ENCODE results near the gene MLIP. TPM values are rescaled to one million over a fixed set of nuclear protein-coding genes. Genes with fewer than 3 reads are reported as not detected.
"Not testable (repeated sequence)": the region's sequence is repeated elsewhere in the genome, so short reads cannot be mapped to it uniquely, and the experiment has no call there.

MLIP gene, protein sequence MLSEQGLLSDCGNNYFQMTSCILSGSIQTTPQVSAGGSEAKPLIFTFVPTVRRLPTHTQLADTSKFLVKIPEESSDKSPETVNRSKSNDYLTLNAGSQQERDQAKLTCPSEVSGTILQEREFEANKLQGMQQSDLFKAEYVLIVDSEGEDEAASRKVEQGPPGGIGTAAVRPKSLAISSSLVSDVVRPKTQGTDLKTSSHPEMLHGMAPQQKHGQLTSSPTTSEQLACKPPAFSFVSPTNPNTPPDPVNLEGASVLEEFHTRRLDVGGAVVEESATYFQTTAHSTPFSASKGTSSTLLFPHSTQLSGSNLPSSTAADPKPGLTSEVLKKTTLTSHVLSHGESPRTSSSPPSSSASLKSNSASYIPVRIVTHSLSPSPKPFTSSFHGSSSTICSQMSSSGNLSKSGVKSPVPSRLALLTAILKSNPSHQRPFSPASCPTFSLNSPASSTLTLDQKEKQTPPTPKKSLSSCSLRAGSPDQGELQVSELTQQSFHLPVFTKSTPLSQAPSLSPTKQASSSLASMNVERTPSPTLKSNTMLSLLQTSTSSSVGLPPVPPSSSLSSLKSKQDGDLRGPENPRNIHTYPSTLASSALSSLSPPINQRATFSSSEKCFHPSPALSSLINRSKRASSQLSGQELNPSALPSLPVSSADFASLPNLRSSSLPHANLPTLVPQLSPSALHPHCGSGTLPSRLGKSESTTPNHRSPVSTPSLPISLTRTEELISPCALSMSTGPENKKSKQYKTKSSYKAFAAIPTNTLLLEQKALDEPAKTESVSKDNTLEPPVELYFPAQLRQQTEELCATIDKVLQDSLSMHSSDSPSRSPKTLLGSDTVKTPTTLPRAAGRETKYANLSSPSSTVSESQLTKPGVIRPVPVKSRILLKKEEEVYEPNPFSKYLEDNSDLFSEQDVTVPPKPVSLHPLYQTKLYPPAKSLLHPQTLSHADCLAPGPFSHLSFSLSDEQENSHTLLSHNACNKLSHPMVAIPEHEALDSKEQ
- not detected for total RNA-seq

DNA sequence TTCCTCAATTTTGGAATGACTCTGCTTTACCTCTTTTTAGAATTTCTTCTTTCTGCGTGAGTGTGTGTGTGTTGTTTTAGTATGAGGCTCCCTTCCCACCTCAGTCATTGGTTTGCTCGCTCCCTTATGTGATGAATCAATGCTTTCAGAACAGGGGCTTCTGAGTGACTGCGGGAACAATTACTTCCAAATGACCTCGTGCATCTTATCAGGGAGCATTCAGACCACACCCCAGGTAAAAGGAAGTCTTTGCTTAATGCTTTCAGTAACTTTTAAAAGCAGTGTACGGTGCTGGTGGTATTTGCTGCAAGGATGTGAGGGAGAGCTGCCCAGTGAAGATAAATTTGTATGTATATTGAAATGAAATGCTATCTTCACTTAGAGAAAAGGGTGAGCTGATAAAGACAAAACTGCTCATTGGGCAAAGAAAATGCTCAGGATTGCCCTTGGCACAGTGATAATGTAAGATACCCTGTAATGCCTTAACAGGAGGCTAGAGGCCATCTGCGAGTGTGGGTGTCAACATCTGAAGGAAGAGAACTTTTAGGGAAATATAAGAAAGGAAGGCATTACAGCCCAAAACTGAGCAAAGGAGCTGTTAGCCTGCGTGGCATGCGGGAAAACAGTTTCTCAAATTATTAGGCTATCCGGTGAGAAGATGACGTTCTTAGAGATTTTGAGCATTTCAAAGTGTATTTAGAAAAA is at the start of gene MLIP:
Gene MLIP, plus strand, starts transcription at position 103 of the 705 bp plus-strand sequence. Its CDS starts 37 bp downstream, at position 140.
- peaks cover 3% of the 10 kb centered on the region for H3K27me3 Mint-ChIP-seq
- DNase-seq: no peak
- no peak within 1 kb of the TSS for H3K4me3 Mint-ChIP-seq
- H3K27ac Mint-ChIP-seq: no peak within 1 kb of the TSS
- H3K9me3 Mint-ChIP-seq: peaks cover under 1% of the 10 kb centered on the region
- H3K36me3 Mint-ChIP-seq: no peaks in the 10 kb centered on the region
- ChIA-PET POLR2A (no interaction called here), CTCF (no interaction called here)
- intact Hi-C loops (cut with micrococcal nuclease): no loop called here
- H3K4me1 Mint-ChIP-seq (ENCODE audit: low read depth): no peaks in the 10 kb centered on the region

- Mint-ChIP-seq H3K4me3 (no peak overlapping the region), H3K4me1 (ENCODE audit: low read depth) (no peaks in the 10 kb centered on the region), H3K27ac (no peak overlapping the region), H3K36me3 (no peaks in the 10 kb centered on the region), H3K9me3 (no peaks in the 10 kb centered on the region), H3K27me3 (no peaks in the 10 kb centered on the region)
- no peak for DNase-seq
- intact Hi-C loops (cut with micrococcal nuclease): no loop called here
- CTCF ChIA-PET: no interaction called here
- POLR2A ChIA-PET: no interaction called here
Observed at GRCh38 chr6:54063228-54063539, 48.1 kb upstream of the MLIP start.

DNA sequence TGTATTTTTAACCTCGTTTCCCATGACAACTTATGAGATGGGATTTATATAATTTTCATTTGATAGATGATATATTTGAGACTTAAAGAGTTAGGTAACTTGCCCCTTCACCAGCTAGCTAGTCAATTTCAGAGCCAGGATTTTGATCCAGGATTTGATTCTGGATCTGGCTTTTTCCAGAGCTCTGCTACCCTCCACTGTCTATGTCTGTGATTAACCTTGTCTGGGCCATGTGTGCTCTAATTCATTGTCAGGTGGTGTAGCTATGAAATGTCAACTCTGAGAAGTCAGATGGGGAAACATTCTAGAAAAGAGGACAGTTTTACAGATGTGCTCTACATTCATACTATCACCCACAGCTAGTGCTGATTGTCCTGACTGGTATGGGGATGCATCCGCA is 42.5 kb upstream of the MLIP start:
- Mint-ChIP-seq H3K9me3 (no peaks in the 10 kb centered on the region), H3K4me3 (no peak overlapping the region), H3K27ac (no peak overlapping the region), H3K27me3 (no peaks in the 10 kb centered on the region), H3K4me1 (ENCODE audit: low read depth) (no peaks in the 10 kb centered on the region), H3K36me3 (no peaks in the 10 kb centered on the region)
- DNase-seq: no peak
- intact Hi-C loops (cut with micrococcal nuclease): no loop called here
- CTCF ChIA-PET: no interaction called here
- POLR2A ChIA-PET: no interaction called here

DNA sequence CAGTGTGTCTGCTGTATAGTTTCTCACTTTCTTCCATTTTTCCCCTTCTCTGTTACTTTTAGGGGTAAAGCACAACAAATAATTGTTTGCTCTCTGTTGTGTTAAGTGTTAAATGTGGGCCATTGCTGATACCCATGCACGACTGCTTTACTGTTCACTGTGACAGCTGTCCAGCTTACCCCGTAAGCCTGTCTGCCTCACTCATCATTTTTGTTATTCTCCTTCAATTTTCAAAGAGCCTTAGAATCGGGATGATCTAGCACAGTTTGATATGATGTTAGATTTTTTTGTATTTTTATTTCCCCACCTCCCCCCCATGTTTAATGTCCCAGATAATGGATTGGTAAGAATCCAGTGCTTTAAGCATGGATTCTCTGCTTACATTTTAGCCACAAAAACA is 41.2 kb upstream of the MLIP start:
- no peak for DNase-seq
- Mint-ChIP-seq H3K4me3 (no peak overlapping the region), H3K27ac (no peak overlapping the region), H3K36me3 (no peaks in the 10 kb centered on the region), H3K27me3 (no peaks in the 10 kb centered on the region), H3K9me3 (no peaks in the 10 kb centered on the region), H3K4me1 (ENCODE audit: low read depth) (no peaks in the 10 kb centered on the region)
- CTCF ChIA-PET: no interaction called here
- intact Hi-C loops (cut with micrococcal nuclease): no loop called here
- POLR2A ChIA-PET: no interaction called here

DNA sequence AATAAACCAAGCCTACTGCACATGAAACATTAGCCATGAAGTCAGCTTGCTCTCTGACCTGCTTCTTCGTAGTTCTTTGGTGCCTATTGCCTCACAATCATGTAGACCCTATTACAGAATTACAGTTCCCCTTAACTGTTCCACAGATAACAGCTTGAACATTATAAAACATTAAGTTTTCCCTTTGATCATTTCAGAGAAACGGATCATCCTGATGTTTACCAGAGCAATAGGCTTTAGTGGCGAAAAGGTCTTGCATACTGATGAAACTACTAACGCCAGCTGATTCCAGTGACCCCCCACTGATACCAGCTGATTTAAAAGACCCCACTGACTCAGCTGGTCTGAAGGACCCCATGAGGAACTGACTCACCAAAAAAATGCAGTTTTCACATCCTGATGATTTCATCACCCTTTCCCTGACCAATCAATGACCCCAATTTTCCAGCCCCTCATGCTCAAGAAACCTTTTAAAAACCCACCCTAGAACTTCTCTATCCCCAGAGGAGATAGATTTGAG is 39.4 kb upstream of the MLIP start:
- Mint-ChIP-seq H3K9me3 (no peaks in the 10 kb centered on the region), H3K4me1 (ENCODE audit: low read depth) (no peaks in the 10 kb centered on the region), H3K36me3 (no peaks in the 10 kb centered on the region), H3K27me3 (no peaks in the 10 kb centered on the region), H3K4me3 (no peak overlapping the region), H3K27ac (no peak overlapping the region)
- CTCF ChIA-PET: no interaction called here
- intact Hi-C loops (cut with micrococcal nuclease): no loop called here
- POLR2A ChIA-PET: no interaction called here
- DNase-seq: no peak

DNA sequence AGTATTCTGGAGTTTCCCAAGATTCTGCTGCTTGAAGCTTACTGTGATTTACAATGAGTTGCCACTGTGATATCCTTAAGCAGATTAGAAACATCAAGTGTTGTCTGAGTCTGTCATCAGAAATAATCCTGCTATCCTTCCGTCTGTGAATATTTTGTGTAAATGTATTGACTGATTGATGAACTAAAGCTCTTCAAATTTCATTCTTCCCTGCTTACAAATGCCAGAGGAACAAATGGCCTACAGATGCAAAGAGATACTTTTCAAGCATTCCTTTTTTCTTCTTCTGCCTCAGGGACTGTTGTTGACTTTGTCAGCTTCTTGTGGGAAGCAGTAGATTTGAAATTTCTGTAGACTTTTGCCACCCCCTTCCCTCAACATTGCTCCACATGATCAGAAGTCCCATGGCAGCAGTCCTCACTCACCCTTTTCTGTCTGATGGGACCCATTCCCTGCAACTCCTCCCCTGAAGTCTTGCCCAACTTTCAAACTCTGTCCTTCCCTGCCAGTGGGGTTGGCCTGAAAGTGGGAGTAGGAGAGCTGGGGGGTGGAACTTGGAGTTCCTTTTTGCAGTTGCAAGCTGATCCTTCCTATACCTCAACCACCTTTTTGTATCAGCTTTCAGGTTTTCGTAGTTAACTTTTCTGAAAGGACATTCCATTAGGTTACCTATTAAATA is 38.5 kb upstream of the MLIP start:
- Mint-ChIP-seq H3K27ac (no peak overlapping the region), H3K4me1 (ENCODE audit: low read depth) (no peaks in the 10 kb centered on the region), H3K27me3 (no peaks in the 10 kb centered on the region), H3K4me3 (no peak overlapping the region), H3K36me3 (no peaks in the 10 kb centered on the region), H3K9me3 (no peaks in the 10 kb centered on the region)
- ChIA-PET CTCF (no interaction called here), POLR2A (no interaction called here)
- intact Hi-C loops (cut with micrococcal nuclease): no loop called here
- DNase-seq: no peak

DNA sequence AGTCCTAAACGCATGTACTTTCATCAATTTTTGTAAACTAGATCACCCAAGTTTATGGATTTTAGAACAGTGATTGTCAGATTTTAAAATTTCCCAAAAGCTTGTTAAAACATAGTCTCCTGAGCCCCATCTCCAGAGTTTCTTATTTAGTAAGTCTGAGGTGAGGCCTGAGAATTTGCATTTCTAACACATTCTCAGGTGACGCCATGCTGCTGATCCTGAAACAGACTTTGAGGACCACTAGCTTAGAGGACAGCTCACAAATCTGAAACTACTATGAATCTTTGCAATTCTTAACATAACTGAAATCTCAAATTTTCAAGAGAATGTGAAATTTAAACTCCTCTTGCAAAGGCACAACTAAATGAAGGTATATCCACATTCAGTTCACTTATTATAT is 37.8 kb upstream of the MLIP start:
- CTCF ChIA-PET: no interaction called here
- DNase-seq: no peak
- H3K27ac Mint-ChIP-seq: no peak overlapping the region
- no peaks in the 10 kb centered on the region for H3K27me3 Mint-ChIP-seq
- no peaks in the 10 kb centered on the region for H3K4me1 Mint-ChIP-seq (ENCODE audit: low read depth)
- POLR2A ChIA-PET: no interaction called here
- no peak overlapping the region for H3K4me3 Mint-ChIP-seq
- H3K9me3 Mint-ChIP-seq: no peaks in the 10 kb centered on the region
- intact Hi-C loops (cut with micrococcal nuclease): no loop called here
- H3K36me3 Mint-ChIP-seq: no peaks in the 10 kb centered on the region

GRCh38 chr6:54074109-54074508 is 37.1 kb upstream of the MLIP start:
- ChIA-PET POLR2A (no interaction called here), CTCF (no interaction called here)
- no peaks in the 10 kb centered on the region for H3K27me3 Mint-ChIP-seq
- H3K36me3 Mint-ChIP-seq: no peaks in the 10 kb centered on the region
- no peak overlapping the region for H3K27ac Mint-ChIP-seq
- no peak overlapping the region for H3K4me3 Mint-ChIP-seq
- H3K4me1 Mint-ChIP-seq (ENCODE audit: low read depth): no peaks in the 10 kb centered on the region
- H3K9me3 Mint-ChIP-seq: no peaks in the 10 kb centered on the region
- intact Hi-C loops (cut with micrococcal nuclease): no loop called here
- no peak for DNase-seq

DNA sequence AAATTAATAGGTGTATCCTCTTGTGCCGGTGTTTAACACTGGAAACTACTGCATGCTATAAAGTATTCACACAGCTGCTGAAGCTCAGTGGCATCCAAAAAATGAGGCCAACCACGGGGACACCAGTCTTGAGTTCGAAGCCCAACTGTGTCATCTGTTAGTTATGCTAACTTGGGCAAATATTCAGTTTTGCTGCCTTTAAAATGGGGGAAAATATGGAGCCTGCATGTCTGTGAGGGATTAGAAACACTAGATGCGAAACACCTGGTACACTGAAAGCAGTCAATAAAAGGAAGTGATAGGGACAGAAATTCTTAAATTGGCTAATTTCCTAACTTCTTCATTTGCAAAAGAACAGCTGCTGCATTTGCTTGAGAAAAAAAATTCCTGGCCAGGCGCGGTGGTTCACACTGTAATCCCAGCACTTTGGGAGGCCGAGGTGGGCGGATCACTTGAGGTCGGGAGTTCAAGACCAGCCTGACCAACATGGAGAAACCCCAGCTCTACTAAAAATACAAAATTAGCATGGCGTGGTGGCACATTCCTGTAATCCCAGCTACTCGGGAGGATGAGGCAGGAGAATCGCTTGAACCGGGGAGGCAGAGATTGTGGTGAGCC is 36.6 kb upstream of the MLIP start:
- POLR2A ChIA-PET: no interaction called here
- Mint-ChIP-seq H3K36me3 (no peaks in the 10 kb centered on the region), H3K4me3 (no peak overlapping the region), H3K4me1 (ENCODE audit: low read depth) (no peaks in the 10 kb centered on the region), H3K9me3 (no peaks in the 10 kb centered on the region), H3K27me3 (no peaks in the 10 kb centered on the region), H3K27ac (no peak overlapping the region)
- DNase-seq: no peak
- intact Hi-C loops (cut with micrococcal nuclease): no loop called here
- CTCF ChIA-PET: no interaction called here

DNA sequence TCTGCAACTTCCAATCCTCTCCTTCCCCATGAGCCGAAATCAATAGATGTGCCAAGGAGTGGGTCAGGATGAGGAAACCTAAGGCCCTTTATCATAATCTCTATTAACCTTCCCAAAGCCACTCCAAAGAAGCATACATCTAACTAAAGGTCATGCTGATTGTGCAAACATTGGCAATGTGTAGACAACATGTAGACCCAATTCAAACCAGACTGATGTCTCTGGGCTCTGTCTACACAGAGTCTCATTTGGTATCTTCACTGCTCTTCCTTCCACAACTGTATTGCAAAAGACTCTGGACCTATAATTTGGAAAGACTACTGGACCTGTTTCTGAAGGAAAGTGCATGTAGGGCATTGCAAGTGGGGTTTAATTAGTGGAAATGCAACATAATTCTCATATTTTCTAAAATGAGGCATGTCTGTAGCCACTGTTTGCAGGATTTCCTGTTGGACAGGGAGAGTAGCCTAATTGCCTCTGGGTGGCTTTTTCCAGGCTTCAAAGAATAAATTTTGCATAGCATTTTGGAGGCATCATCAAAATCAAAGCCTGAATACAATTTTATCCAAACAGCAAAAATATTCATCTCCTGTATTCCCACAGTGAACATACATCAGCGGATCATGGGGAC is 35.0 kb upstream of the MLIP start:
- no peak for DNase-seq
- Mint-ChIP-seq H3K9me3 (no peaks in the 10 kb centered on the region), H3K27me3 (no peaks in the 10 kb centered on the region), H3K27ac (no peak overlapping the region), H3K36me3 (no peaks in the 10 kb centered on the region), H3K4me1 (ENCODE audit: low read depth) (no peaks in the 10 kb centered on the region), H3K4me3 (no peak overlapping the region)
- ChIA-PET CTCF (no interaction called here), POLR2A (no interaction called here)
- intact Hi-C loops (cut with micrococcal nuclease): no loop called here

- DNase-seq; H3K9me3 Mint-ChIP-seq; intact Hi-C loops (cut with micrococcal nuclease); H3K4me1 Mint-ChIP-seq (ENCODE audit: low read depth); POLR2A ChIA-PET; CTCF ChIA-PET; H3K36me3 Mint-ChIP-seq; H3K27ac Mint-ChIP-seq; H3K4me3 Mint-ChIP-seq; H3K27me3 Mint-ChIP-seq: not testable (repeated sequence)
Observed at GRCh38 chr6:54081499-54081898, 29.7 kb upstream of the MLIP start.

Measured in activated CD4-positive, alpha-beta memory T cell treated with anti-CD3 and anti-CD28 coated beads for 36 hours (primary cell).